GM12864 (cell line): ENCODE measurements around the gene CTNNB1.
"Not testable (repeated sequence)": the region's sequence is repeated elsewhere in the genome, so short reads cannot be mapped to it uniquely, and the experiment has no call there.

Experiments used
- DNase-seq: peaks from one replicate; pipeline ENCODE4 v3.0.0-alpha.2; 2011; ENCODE audit warnings: low read depth
- H3K4me3 ChIP-seq: 2 replicates; pipeline ENCODE4 v1.5.1; 2011; ENCODE audit warnings: mild to moderate bottlenecking, low read depth, low read length, control low read depth
- CTCF ChIP-seq: IDR thresholded peaks from 2 replicates; pipeline ENCODE4 v1.5.1; 2011; ENCODE audit warnings: low read depth, mild to moderate bottlenecking, moderate library complexity, low read length, control low read depth, inconsistent platforms; ENCODE audit errors: missing control alignments

CTNNB1 gene

GRCh38 chr3:41277790-41278465 lies 78.6 kb downstream of the CTNNB1 start:
- no peak for TF ChIP-seq CTCF
- DNase-seq: no peak
- no peak overlapping the region for H3K4me3 ChIP-seq

GRCh38 chr3:41284934-41285333 lies 85.6 kb downstream of the CTNNB1 start:
- H3K4me3 ChIP-seq, DNase-seq: not testable (repeated sequence)

GRCh38 chr3:41286305-41286704 lies 87.0 kb downstream of the CTNNB1 start:
- DNase-seq: no peak
- H3K4me3 ChIP-seq: no peak overlapping the region
- TF ChIP-seq CTCF: no peak

- no peak for TF ChIP-seq CTCF
- no peak overlapping the region for H3K4me3 ChIP-seq
- no peak for DNase-seq
Observed at GRCh38 chr3:41288785-41289184, 89.5 kb downstream of the CTNNB1 start.
